ENCODE measurements around the gene RPS21.

DNA sequence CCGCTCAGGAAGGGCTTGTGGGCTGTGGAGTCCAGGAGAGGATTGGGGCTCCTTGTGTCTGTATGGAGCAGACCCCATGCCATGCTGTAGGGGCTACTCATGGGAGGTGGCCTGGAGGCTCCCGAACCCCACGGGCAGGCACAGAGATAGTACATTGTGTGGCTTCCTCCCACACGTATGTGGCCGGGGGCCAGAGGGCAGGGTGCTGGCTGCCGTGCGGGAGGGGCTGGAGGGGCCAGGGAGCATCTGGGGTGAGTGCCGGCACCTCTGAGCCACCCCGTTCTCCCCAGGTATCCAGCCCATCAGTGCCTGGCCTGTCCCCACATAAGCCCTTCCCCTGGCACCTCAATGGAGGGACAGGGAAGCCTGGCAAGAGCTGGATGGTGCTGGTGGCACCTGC is 32.9 kb downstream of the RPS21 start:
- TF ChIP-seq, protein P1, sequence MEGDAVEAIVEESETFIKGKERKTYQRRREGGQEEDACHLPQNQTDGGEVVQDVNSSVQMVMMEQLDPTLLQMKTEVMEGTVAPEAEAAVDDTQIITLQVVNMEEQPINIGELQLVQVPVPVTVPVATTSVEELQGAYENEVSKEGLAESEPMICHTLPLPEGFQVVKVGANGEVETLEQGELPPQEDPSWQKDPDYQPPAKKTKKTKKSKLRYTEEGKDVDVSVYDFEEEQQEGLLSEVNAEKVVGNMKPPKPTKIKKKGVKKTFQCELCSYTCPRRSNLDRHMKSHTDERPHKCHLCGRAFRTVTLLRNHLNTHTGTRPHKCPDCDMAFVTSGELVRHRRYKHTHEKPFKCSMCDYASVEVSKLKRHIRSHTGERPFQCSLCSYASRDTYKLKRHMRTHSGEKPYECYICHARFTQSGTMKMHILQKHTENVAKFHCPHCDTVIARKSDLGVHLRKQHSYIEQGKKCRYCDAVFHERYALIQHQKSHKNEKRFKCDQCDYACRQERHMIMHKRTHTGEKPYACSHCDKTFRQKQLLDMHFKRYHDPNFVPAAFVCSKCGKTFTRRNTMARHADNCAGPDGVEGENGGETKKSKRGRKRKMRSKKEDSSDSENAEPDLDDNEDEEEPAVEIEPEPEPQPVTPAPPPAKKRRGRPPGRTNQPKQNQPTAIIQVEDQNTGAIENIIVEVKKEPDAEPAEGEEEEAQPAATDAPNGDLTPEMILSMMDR (IDR thresholded peaks at IDR 0.05 in 8 of 11, conservative IDR thresholded peaks at IDR 0.05 in 3 of 11), result no peak
- TF ChIP-seq POLR2A (IDR thresholded peaks at IDR 0.05) (no peak), POLR2AphosphoS5 (IDR thresholded peaks at IDR 0.05) (no peak)
